ENCODE measurements around the gene CDCA5. TPM values are rescaled to one million over a fixed set of nuclear protein-coding genes. Genes with fewer than 3 reads are reported as not detected.
A peak's percentile ranks its signal among the peaks of the same experiment; 100 is the strongest.

CDCA5 gene
- polyA plus RNA-seq, 1 of the 3 experiments (the other 2 are of a cell fraction) = 16.3 TPM

DNA sequence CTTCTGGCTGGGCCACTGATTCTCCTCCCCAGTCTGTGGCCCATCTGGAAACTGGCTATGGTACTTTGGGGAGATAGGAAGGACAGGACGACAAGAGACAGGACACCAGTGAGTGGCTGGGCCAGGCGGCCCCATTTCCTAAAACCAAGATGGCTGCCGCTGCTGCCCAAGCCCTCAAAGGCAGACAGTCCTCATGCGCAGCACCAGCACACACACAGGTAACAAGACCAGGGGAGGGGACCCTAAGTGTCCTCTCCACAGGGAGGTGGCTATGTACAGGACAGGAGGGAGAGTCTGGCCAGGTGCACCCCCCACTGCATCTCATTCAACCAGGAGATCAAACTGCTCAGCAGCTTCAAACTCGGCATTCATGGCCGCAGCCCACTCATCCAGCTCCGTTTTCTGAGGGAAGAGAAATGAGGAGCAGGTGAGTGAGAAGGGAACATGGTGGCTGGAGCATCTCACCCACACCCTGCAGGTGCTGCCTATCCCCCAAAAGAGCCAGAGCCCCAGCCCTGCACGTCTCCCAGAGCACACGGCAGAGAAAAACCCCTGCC lies 5.0 kb downstream of the CDCA5 start:
- Histone ChIP-seq H3K9ac (no peak overlapping the region), H3K79me2 (ENCODE audit: insufficient read depth) (peaks cover 65% of the 10 kb centered on the region), H3K4me1 (ENCODE audit: control insufficient read depth in 1 of 2, insufficient read depth in 2 of 2, low read depth in 1 of 2, low read length in 1 of 2) (peaks cover 0 to 12% of the 10 kb centered on the region in 2 experiments; a peak in 2 of 4 replicates), H3K4me2 (no peak overlapping the region), H4K20me1 (ENCODE audit: insufficient read depth) (no peaks in the 10 kb centered on the region; the same call in 1 of the 2 replicates), H2AFZ (ENCODE audit: low read depth) (no peak overlapping the region; the same call in 1 of the 2 replicates), H3F3A (replicated peaks; ENCODE audit: insufficient read depth) (peaks cover 13% of the 10 kb centered on the region), H3K4me3 (ENCODE audit: low read depth in 2 of 2, low read length in 1 of 2) (no peak overlapping the region), H3K9me2 (no peaks in the 10 kb centered on the region), H3K9me3 (no peaks in the 10 kb centered on the region), H3K36me3 (replicated peaks in 1 of 2; ENCODE audit: control insufficient read depth in 1 of 2, insufficient read depth in 2 of 2, low read length in 1 of 2) (peaks cover 0 to 10% of the 10 kb centered on the region in 2 experiments), H3K27ac (ENCODE audit: low read depth in 2 of 2, low read length in 1 of 2) (no peak overlapping the region), H3K27me3 (ENCODE audit: insufficient read depth) (no peaks in the 10 kb centered on the region)
- 87% methylated on average over 9 of the region's 9 CpGs for WGBS (ENCODE audit: low lambda C conversion rate)
- peak; percentile 4 for DNase-seq
- TF ChIP-seq SIN3A (IDR thresholded peaks at IDR 0.05; ENCODE audit: borderline replicate concordance, low read depth, low read length) = no peak
- TF ChIP-seq RCOR1 (IDR thresholded peaks at IDR 0.05; ENCODE audit: low read length) = no peak
- TF ChIP-seq, protein P1, sequence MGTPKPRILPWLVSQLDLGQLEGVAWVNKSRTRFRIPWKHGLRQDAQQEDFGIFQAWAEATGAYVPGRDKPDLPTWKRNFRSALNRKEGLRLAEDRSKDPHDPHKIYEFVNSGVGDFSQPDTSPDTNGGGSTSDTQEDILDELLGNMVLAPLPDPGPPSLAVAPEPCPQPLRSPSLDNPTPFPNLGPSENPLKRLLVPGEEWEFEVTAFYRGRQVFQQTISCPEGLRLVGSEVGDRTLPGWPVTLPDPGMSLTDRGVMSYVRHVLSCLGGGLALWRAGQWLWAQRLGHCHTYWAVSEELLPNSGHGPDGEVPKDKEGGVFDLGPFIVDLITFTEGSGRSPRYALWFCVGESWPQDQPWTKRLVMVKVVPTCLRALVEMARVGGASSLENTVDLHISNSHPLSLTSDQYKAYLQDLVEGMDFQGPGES (IDR thresholded peaks at IDR 0.05; ENCODE audit: low read depth, low read length) = no peak
- TF ChIP-seq RAD21 (IDR thresholded peaks at IDR 0.05; ENCODE audit: low read length) = no peak
- TF ChIP-seq CHD2 (IDR thresholded peaks at IDR 0.05; ENCODE audit: low read length, partially characterized antibody) = no peak
- no peak for TF ChIP-seq TCF12 (IDR thresholded peaks at IDR 0.05)
- TF ChIP-seq, protein P2, sequence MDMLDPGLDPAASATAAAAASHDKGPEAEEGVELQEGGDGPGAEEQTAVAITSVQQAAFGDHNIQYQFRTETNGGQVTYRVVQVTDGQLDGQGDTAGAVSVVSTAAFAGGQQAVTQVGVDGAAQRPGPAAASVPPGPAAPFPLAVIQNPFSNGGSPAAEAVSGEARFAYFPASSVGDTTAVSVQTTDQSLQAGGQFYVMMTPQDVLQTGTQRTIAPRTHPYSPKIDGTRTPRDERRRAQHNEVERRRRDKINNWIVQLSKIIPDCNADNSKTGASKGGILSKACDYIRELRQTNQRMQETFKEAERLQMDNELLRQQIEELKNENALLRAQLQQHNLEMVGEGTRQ (IDR thresholded peaks at IDR 0.05; ENCODE audit: borderline replicate concordance, low read depth, low read length) = no peak
- no peak for TF ChIP-seq EZH2phosphoT487 (IDR thresholded peaks at IDR 0.05; ENCODE audit: borderline replicate concordance, low read depth)
- TF ChIP-seq, protein P3, sequence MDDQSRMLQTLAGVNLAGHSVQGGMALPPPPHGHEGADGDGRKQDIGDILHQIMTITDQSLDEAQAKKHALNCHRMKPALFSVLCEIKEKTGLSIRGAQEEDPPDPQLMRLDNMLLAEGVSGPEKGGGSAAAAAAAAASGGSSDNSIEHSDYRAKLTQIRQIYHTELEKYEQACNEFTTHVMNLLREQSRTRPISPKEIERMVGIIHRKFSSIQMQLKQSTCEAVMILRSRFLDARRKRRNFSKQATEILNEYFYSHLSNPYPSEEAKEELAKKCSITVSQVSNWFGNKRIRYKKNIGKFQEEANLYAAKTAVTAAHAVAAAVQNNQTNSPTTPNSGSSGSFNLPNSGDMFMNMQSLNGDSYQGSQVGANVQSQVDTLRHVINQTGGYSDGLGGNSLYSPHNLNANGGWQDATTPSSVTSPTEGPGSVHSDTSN (IDR thresholded peaks at IDR 0.05) = no peak
- TF ChIP-seq, protein P4, sequence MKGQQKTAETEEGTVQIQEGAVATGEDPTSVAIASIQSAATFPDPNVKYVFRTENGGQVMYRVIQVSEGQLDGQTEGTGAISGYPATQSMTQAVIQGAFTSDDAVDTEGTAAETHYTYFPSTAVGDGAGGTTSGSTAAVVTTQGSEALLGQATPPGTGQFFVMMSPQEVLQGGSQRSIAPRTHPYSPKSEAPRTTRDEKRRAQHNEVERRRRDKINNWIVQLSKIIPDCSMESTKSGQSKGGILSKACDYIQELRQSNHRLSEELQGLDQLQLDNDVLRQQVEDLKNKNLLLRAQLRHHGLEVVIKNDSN (IDR thresholded peaks at IDR 0.05; ENCODE audit: borderline replicate concordance, low read depth) = no peak
- no peak for TF ChIP-seq NRF1 (IDR thresholded peaks at IDR 0.05; ENCODE audit: low read depth, low read length)
- TF ChIP-seq GABPA (IDR thresholded peaks at IDR 0.05; ENCODE audit: low read depth) = no peak
- no peak for TF ChIP-seq FOSL2 (IDR thresholded peaks at IDR 0.05; ENCODE audit: borderline replicate concordance, low read depth)
- no peak for TF ChIP-seq GATA2 (CRISPR knock-in tag; IDR thresholded peaks at IDR 0.05)
- TF ChIP-seq YY1 (IDR thresholded peaks at IDR 0.05; ENCODE audit: low read depth) = no peak
- no peak for TF ChIP-seq RXRA (IDR thresholded peaks at IDR 0.05; ENCODE audit: borderline replicate concordance, low read depth)
- no peak for TF ChIP-seq ELF1 (IDR thresholded peaks at IDR 0.05)
- TF ChIP-seq, protein P5, sequence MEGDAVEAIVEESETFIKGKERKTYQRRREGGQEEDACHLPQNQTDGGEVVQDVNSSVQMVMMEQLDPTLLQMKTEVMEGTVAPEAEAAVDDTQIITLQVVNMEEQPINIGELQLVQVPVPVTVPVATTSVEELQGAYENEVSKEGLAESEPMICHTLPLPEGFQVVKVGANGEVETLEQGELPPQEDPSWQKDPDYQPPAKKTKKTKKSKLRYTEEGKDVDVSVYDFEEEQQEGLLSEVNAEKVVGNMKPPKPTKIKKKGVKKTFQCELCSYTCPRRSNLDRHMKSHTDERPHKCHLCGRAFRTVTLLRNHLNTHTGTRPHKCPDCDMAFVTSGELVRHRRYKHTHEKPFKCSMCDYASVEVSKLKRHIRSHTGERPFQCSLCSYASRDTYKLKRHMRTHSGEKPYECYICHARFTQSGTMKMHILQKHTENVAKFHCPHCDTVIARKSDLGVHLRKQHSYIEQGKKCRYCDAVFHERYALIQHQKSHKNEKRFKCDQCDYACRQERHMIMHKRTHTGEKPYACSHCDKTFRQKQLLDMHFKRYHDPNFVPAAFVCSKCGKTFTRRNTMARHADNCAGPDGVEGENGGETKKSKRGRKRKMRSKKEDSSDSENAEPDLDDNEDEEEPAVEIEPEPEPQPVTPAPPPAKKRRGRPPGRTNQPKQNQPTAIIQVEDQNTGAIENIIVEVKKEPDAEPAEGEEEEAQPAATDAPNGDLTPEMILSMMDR (IDR thresholded peaks at IDR 0.05) = no peak
- TF ChIP-seq FOXJ3 (CRISPR knock-in tag; IDR thresholded peaks at IDR 0.05) = no peak
- ChIA-PET CTCF (interaction anchor here (0.6 to 1.6 kb wide), 5 partner anchors 9 to 235 kb away, joined by 3 to 6 read pairs (median 3); partner anchors contain the start of genes ARL2 and CDC42BPG), POLR2A (no interaction called here)

All from SK-N-SH (cell line).